ENCODE results near the gene POLR2A.

DNA sequence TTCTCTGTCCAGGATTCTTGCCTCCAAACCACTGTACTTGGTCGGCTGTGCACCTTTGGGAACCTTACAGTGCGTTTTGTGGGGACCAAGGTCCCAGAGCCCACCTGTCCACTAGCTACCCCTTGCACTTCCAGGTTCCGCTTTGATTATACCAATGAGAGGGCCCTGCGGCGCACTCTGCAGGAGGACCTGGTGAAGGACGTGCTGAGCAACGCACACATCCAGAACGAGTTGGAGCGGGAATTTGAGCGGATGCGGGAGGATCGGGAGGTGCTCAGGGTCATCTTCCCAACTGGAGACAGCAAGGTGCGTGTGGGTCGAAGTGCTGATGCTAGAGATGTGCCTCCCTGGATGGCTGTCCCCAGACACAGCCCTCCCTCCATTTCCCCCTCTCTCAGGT lies 18.8 kb downstream of the POLR2A start:
- TF ChIP-seq POLR2A (IDR thresholded peaks at IDR 0.05; ENCODE audit: low read length) = no peak
- no peak for TF ChIP-seq GATA1 (IDR thresholded peaks at IDR 0.05; ENCODE audit: low read depth, low read length)

All from erythroblast (primary cell).